ENCODE data around the gene ASAP3.

GRCh38 chr1:23428136-23428905 is 55.7 kb downstream of the ASAP3 start:
- TF ChIP-seq EZH2 (IDR thresholded peaks at IDR 0.05) (no peak), POLR2AphosphoS5 (IDR thresholded peaks at IDR 0.05; ENCODE audit: borderline replicate concordance, low read depth, low read length) (no peak), FOXP2 (optimal IDR thresholded peaks at IDR 0.05; ENCODE audit: control extremely low read depth, extremely low read length, insufficient read depth) (no peak)

Measured in SK-N-MC (cell line).